Loucy (cell line): ENCODE results near the gene IGSF21.

Experiments
- CTCF ChIP-seq: fragments of 200-600 bp; sonication (generic); conservative IDR thresholded peaks from 2 replicates; pipeline ENCODE4 v1.5.1; 2014; ENCODE audit warnings: mild to moderate bottlenecking, antibody characterized with exemption, low read length
- EZH2phosphoT487 ChIP-seq: fragments of 200-600 bp; IDR thresholded peaks from 2 replicates; pipeline ENCODE4 v1.6.1; 2018; ENCODE audit warnings: antibody characterized with exemption, mild to moderate bottlenecking, moderate library complexity, borderline replicate concordance

DNA sequence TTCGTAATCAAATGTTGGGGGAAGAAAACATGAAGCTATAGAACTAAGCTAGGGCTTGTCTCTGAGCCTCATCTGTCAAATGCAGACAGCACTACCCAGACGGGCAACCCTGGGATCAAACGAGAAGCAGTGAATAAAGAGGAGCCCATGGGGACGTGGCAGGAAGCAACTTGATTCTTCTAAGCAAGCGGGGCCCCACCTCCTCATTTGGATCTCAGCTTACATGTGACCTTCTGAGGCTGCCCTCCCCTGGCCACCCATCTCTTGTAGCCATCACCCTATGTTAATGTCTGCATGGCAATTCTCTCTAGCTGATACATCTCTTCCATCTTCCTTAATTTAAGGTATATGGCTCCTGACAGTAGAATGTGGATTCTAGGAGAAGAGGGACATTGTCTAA lies 171.3 kb downstream of the IGSF21 start:
- TF ChIP-seq CTCF (no peak), EZH2phosphoT487 (no peak)
